K562 (cell line): ENCODE data around the gene NFATC2. TPM values are rescaled to one million over a fixed set of nuclear protein-coding genes. Genes with fewer than 3 reads are reported as not detected.

ENCODE experiments used
- ATAC-seq: fragments of 200-7000 bp; cut with Tn5 transposase; 3 replicates; pipeline ENCODE4 v1.9.1; 2020; ENCODE audit warnings: moderate library complexity
- BruUV-seq: library from RNA; stranded (reverse); fragments of 400-500 nt; replicated peaks from 2 replicates; lab custom pipeline; 2021; lab: Mats Ljungman, UMichigan
- CTCF ChIA-PET: fragments of 300-600 bp; formaldehyde crosslinking; extraction: SDS; loops from one replicate; lab custom pipeline; 2021; ENCODE audit warnings: low intra/inter-chr PET ratio; lab: Yijun Ruan, JAX
- POLR2A ChIA-PET: fragments of 300-600, 350-650 bp; sonication (Branson Sonifier 250); formaldehyde crosslinking; extraction: SDS; loops from one replicate; lab custom pipeline; 2021; ENCODE audit warnings: antibody characterized with exemption, inconsistent platforms; lab: Yijun Ruan, JAX
- DNase-seq, 4 experiments: peaks; one replicate each; pipeline versions ENCODE4 v3.0.0 to v3.0.0-alpha.2; 2011 to 2018; ENCODE audit warnings: low spot score in 3 of 4, mixed read lengths in 3 of 4; ENCODE audit errors: extremely low read depth in 1 of 4
- FAIRE-seq: peaks from 2 replicates; lab custom pipeline; 2011; peaks lifted over from hg19 to GRCh38; lab: Jason Lieb, UNC
- H2AFZ ChIP-seq: 2 replicates; pipeline ENCODE4 v1.6.0; 2011; ENCODE audit warnings: low read depth, low read length, control low read depth, inconsistent platforms
- H3K27ac ChIP-seq: fragments of 200-600 bp; 3 replicates; pipeline ENCODE4 v1.8.0; 2011; ENCODE audit warnings: low read depth, mild to moderate bottlenecking, control low read depth, inconsistent platforms, low read length, moderate library complexity, mixed read lengths; ENCODE audit errors: extremely low read depth
- H3K27me3 ChIP-seq, 2 experiments: fragments of 300-600 bp in 1 of 2; 2 replicates in 1 of 2; 3 replicates in 1 of 2; pipeline versions ENCODE4 v1.6.0 to v1.8.0; 2011; ENCODE audit warnings: inconsistent platforms in 2 of 2, low read length in 2 of 2, mild to moderate bottlenecking in 1 of 2, mixed read lengths in 1 of 2, moderate library complexity in 1 of 2; ENCODE audit not compliant: control insufficient read depth in 2 of 2, insufficient read depth in 2 of 2
- H3K36me3 ChIP-seq: fragments of 300-600 bp; 3 replicates; pipeline ENCODE4 v1.8.0; 2011; ENCODE audit warnings: mild to moderate bottlenecking, low read length, inconsistent platforms; ENCODE audit not compliant: control insufficient read depth, insufficient read depth
- H3K4me1 ChIP-seq, 2 experiments: fragments of 200-600 bp in 1 of 2; replicated peaks in 1 of 2; 2 replicates in 1 of 2; 3 replicates in 1 of 2; pipeline versions ENCODE4 v1.5.1 to v1.8.0; 2011; ENCODE audit warnings: inconsistent platforms in 2 of 2, low read length in 2 of 2, mild to moderate bottlenecking in 1 of 2, mixed read lengths in 1 of 2, moderate library complexity in 1 of 2; ENCODE audit not compliant: control insufficient read depth in 2 of 2, insufficient read depth in 2 of 2
- H3K4me2 ChIP-seq: 2 replicates; pipeline ENCODE4 v1.6.1; 2011; ENCODE audit warnings: low read length, control low read depth, inconsistent platforms, mixed read lengths; ENCODE audit not compliant: insufficient read depth
- H3K4me3 ChIP-seq: fragments of 200-600 bp; sonication (generic), shearing (Covaris generic); 2 replicates; pipeline ENCODE4 v1.5.1; 2016; ENCODE audit warnings: control low read depth, inconsistent platforms
- H3K79me2 ChIP-seq: fragments of 200-600 bp; 3 replicates; pipeline ENCODE4 v1.8.0; 2011; ENCODE audit warnings: low read length, inconsistent platforms; ENCODE audit not compliant: control insufficient read depth, insufficient read depth
- H3K9ac ChIP-seq, 2 experiments: 2 replicates each; pipeline versions ENCODE4 v1.6.0 to v1.6.1; 2011; ENCODE audit warnings: low read depth in 2 of 2, low read length in 2 of 2, control low read depth in 1 of 2, inconsistent platforms in 1 of 2, mild to moderate bottlenecking in 1 of 2, mixed read lengths in 1 of 2; ENCODE audit not compliant: insufficient read depth in 1 of 2
- H3K9me1 ChIP-seq: one replicate; pipeline ENCODE4 v1.6.0; 2011; ENCODE audit warnings: inconsistent platforms, mild to moderate bottlenecking, low read length, moderate library complexity; ENCODE audit not compliant: control insufficient read depth, insufficient read depth
- H3K9me3 ChIP-seq: replicated peaks from 2 replicates; pipeline ENCODE4 v1.5.1; 2011; ENCODE audit warnings: low read depth, low read length, inconsistent platforms; ENCODE audit not compliant: control insufficient read depth, insufficient read depth
- H4K20me1 ChIP-seq: replicated peaks from 2 replicates; pipeline ENCODE4 v1.6.1; 2011; ENCODE audit warnings: low read length, inconsistent platforms, mixed read lengths; ENCODE audit not compliant: control insufficient read depth, insufficient read depth
- KLF10 ChIP-seq: fragments of 250-450 bp; sonication (Bioruptor Pico); IDR thresholded peaks from 2 replicates; pipeline ENCODE4 v1.6.1; 2021; ENCODE audit warnings: matching md5 sums
- ZNF146 ChIP-seq: IDR thresholded peaks from one replicate; pipeline ENCODE4 v1.6.1; 2018; ENCODE audit warnings: missing compliant biosample characterization; ENCODE audit not compliant: unreplicated experiment
- ZNF609 ChIP-seq: sonication (generic); formaldehyde crosslinking; IDR thresholded peaks from 2 replicates; pipeline ENCODE4 v1.8.1; 2023; ENCODE audit warnings: missing genetic modification reagents, mild to moderate bottlenecking, borderline replicate concordance
- WGBS: fragments of 100-300 bp; shearing (Covaris generic); methylation state at CpG from one replicate; pipeline ENCODE4 v1.1.6; 2016; ENCODE audit warnings: low coverage, mixed read lengths; ENCODE audit not compliant: insufficient coverage; ENCODE audit errors: missing lambda C conversion rate; 5-methylcytosine and 5-hydroxymethylcytosine counted together
- in situ Hi-C: fragments of 300-500 bp; cut with MboI; formaldehyde crosslinking; loops from 4 replicates; pipeline ENCODE4 v1.15.0; 2018; ENCODE audit warnings: inconsistent platforms, mixed read lengths
- intact Hi-C: fragments of 100-400 bp; cut with micrococcal nuclease; formaldehyde crosslinking; loops from 2 replicates; pipeline ENCODE4 v1.14.2; 2022
- polyA plus RNA-seq, 8 experiments: library from polyadenylated mRNA; depleted of rRNA in 4 of 8; stranded (reverse) in 5 of 8; unstranded in 3 of 8; fragments of >200 nt; fragmentation: Nextera tagmentation in 2 of 8; fragmentation: Illumina TruSeq in 1 of 8; extraction: Ambion mirVana in 2 of 8; extraction: Trizol in 1 of 8; gene quantifications; 2 replicates each; pipeline versions ENCODE4 v1.2.1 to v1.2.3, GENCODE V29; 2011 to 2014; ENCODE audit warnings: inconsistent platforms in 1 of 8, missing spikeins in 1 of 8
- total RNA-seq, 7 experiments: library from RNA; depleted of rRNA in 6 of 7; stranded (reverse); fragments of >200 nt in 6 of 7; fragmentation: Illumina TruSeq in 2 of 7; extraction: Trizol in 2 of 7; gene quantifications; 2 replicates each; pipeline versions ENCODE4 v1.2.1 to v1.2.3, GENCODE V29; 2011 to 2021; ENCODE audit warnings: low replicate concordance in 1 of 7

Gene NFATC2
- total and polyA plus RNA-seq, 9 of the 15 experiments (the other 6 are each of a cell fraction or from before 2014, with no cell fraction given), result 1.9 to 11.2 (median 3.0) TPM

- no peak for DNase-seq
- no TSS peak for BruUV-seq
- WGBS, result 86% methylated on average over 13 of the region's 13 CpGs
- H3K4me1 ChIP-seq, result peaks cover 0 to 12% of the 10 kb centered on the region in 2 experiments; a peak in 2 of 5 replicates
- H3K9me3 ChIP-seq, result no peaks in the 10 kb centered on the region; the same call in none of the 2 replicates
- FAIRE-seq, result no peak
- POLR2A ChIA-PET, result no interaction called here
- in situ Hi-C loops (no loop called here), intact Hi-C loops (no loop called here)
- no peak overlapping the region for H3K9ac ChIP-seq
- H2AFZ ChIP-seq, result no peak overlapping the region
- peaks cover 44% of the 10 kb centered on the region for H3K36me3 ChIP-seq
- no peaks in the 10 kb centered on the region for H3K9me1 ChIP-seq
- no peaks in the 10 kb centered on the region for H3K79me2 ChIP-seq
- CTCF ChIA-PET, result no interaction called here
- H3K4me3 ChIP-seq, result no peak overlapping the region
- no peak overlapping the region for H3K27ac ChIP-seq
- TF ChIP-seq KLF10 (CRISPR knock-in tag), result no peak
- TF ChIP-seq ZNF609 (CRISPR knock-in tag), result no peak
- TF ChIP-seq ZNF146 (CRISPR knock-in tag), result peak; percentile 88
- ATAC-seq, result no peak
- H3K27me3 ChIP-seq, result no peaks in the 10 kb centered on the region
- H3K4me2 ChIP-seq, result no peak overlapping the region
- H4K20me1 ChIP-seq, result no peaks in the 10 kb centered on the region
Measured at GRCh38 chr20:51458751-51459439, 83.6 kb downstream of the NFATC2 start.
